CD14-positive monocyte (primary cell): ENCODE data around the gene CRACDL. TPM values are rescaled to one million over a fixed set of nuclear protein-coding genes. Genes with fewer than 3 reads are reported as not detected.
A peak's percentile ranks its signal among the peaks of the same experiment; 100 is the strongest.

Experiments
- DNase-seq, 3 donors: peaks; one replicate each; pipeline ENCODE4 v3.0.0-alpha.2; 2011 to 2022
- H2AFZ ChIP-seq: 2 replicates; pipeline ENCODE4 v1.6.0; 2012; ENCODE audit warnings: mild to moderate bottlenecking, low read depth, low read length, inconsistent platforms; ENCODE audit not compliant: insufficient read depth, poor library complexity, severe bottlenecking
- H3K27ac ChIP-seq, 2 donors: 1 replicate in 1 of 2; 2 replicates in 1 of 2; pipeline ENCODE4 v1.5.1; 2012 to 2013; ENCODE audit warnings: low read length in 2 of 2, control low read depth in 1 of 2, inconsistent platforms in 1 of 2, low read depth in 1 of 2, mild to moderate bottlenecking in 1 of 2
- H3K27me3 ChIP-seq, 2 donors: one replicate each; pipeline versions ENCODE4 v1.6.0 to v1.6.1; 2011 to 2013; ENCODE audit warnings: low read length in 2 of 2; ENCODE audit not compliant: control insufficient read depth in 2 of 2, insufficient read depth in 2 of 2
- H3K36me3 ChIP-seq, 2 donors: replicated peaks in 1 of 2; 1 replicate in 1 of 2; 2 replicates in 1 of 2; pipeline versions ENCODE4 v1.5.1 to v1.6.1; 2012 to 2013; ENCODE audit warnings: low read length in 2 of 2, control low read depth in 1 of 2, inconsistent platforms in 1 of 2, mild to moderate bottlenecking in 1 of 2; ENCODE audit not compliant: insufficient read depth in 2 of 2, control insufficient read depth in 1 of 2
- H3K4me1 ChIP-seq, 2 donors: 1 replicate in 1 of 2; 2 replicates in 1 of 2; pipeline versions ENCODE4 v1.5.1 to v1.6.1; 2012 to 2013; ENCODE audit warnings: low read length in 2 of 2, control low read depth in 1 of 2, inconsistent platforms in 1 of 2, mild to moderate bottlenecking in 1 of 2, moderate library complexity in 1 of 2; ENCODE audit not compliant: insufficient read depth in 2 of 2, control insufficient read depth in 1 of 2
- H3K4me2 ChIP-seq: replicated peaks from 2 replicates; pipeline ENCODE3; 2012; ENCODE audit warnings: low read length, moderate library complexity, mild to moderate bottlenecking; ENCODE audit not compliant: poor library complexity, severe bottlenecking; ENCODE audit errors: extremely low read depth
- H3K4me3 ChIP-seq, 3 experiments: fragments of 200-600 bp in 1 of 3; sonication (generic) in 1 of 3; replicated peaks in 1 of 3; 1 replicate in 2 of 3; 2 replicates in 1 of 3; pipeline ENCODE4 v1.5.1; 2011 to 2013; ENCODE audit warnings: low read length in 3 of 3, mild to moderate bottlenecking in 3 of 3, control low read depth in 2 of 3, low read depth in 2 of 3, inconsistent platforms in 1 of 3, moderate library complexity in 1 of 3
- H3K79me2 ChIP-seq: 2 replicates; pipeline ENCODE4 v1.6.0; 2012; ENCODE audit warnings: mild to moderate bottlenecking, control low read depth, inconsistent platforms, low read length, moderate library complexity; ENCODE audit not compliant: insufficient read depth
- H3K9ac ChIP-seq: 2 replicates; pipeline ENCODE4 v1.6.0; 2017; ENCODE audit warnings: low read length, mild to moderate bottlenecking; ENCODE audit not compliant: insufficient read depth, poor library complexity, severe bottlenecking
- H3K9me3 ChIP-seq, 2 donors: replicated peaks in 1 of 2; 1 replicate in 1 of 2; 2 replicates in 1 of 2; pipeline versions ENCODE4 v1.5.1 to v1.6.1; 2012 to 2013; ENCODE audit warnings: low read length in 2 of 2, control low read depth in 1 of 2; ENCODE audit not compliant: control insufficient read depth in 1 of 2, insufficient read depth in 1 of 2
- H4K20me1 ChIP-seq: 2 replicates; pipeline ENCODE4 v1.6.0; 2012; ENCODE audit warnings: mild to moderate bottlenecking, low read length, control low read depth, moderate library complexity; ENCODE audit not compliant: insufficient read depth
- H3K27ac Mint-ChIP-seq, 7 donors: one replicate each; pipeline ENCODE4 v1.8.0; 2020; ENCODE audit warnings: mild to moderate bottlenecking in 7 of 7, mixed read lengths in 7 of 7, moderate library complexity in 6 of 7, inconsistent platforms in 2 of 7
- H3K27me3 Mint-ChIP-seq, 3 donors: one replicate each; pipeline ENCODE4 v1.8.0; 2021 to 2022; ENCODE audit warnings: low read depth in 3 of 3, mild to moderate bottlenecking in 3 of 3, mixed read lengths in 3 of 3, moderate library complexity in 3 of 3, inconsistent platforms in 1 of 3
- H3K36me3 Mint-ChIP-seq, 2 donors: one replicate each; pipeline ENCODE4 v1.8.0; 2020; ENCODE audit warnings: mixed read lengths in 2 of 2, inconsistent platforms in 1 of 2, mild to moderate bottlenecking in 1 of 2
- H3K4me1 Mint-ChIP-seq: one replicate; pipeline ENCODE4 v1.8.0; 2020; ENCODE audit warnings: mild to moderate bottlenecking, mixed read lengths
- H3K4me3 Mint-ChIP-seq, 2 donors: one replicate each; pipeline ENCODE4 v1.8.0; 2020; ENCODE audit warnings: mild to moderate bottlenecking in 2 of 2, mixed read lengths in 2 of 2, moderate library complexity in 1 of 2
- H3K9me3 Mint-ChIP-seq, 7 donors: one replicate each; pipeline ENCODE4 v1.8.0; 2020 to 2022; ENCODE audit warnings: mixed read lengths in 7 of 7, mild to moderate bottlenecking in 6 of 7, moderate library complexity in 6 of 7, inconsistent platforms in 2 of 7
- CTCF ChIP-seq: fragments of 200-600 bp; IDR thresholded peaks from one replicate; pipeline ENCODE4 v1.8.0; 2022; ENCODE audit warnings: antibody characterized with exemption, mild to moderate bottlenecking
- WGBS: methylation state at CpG from one replicate; pipeline ENCODE4 v1.1.5; 2013; ENCODE audit warnings: missing lambda C conversion rate; ENCODE audit not compliant: insufficient coverage; 5-methylcytosine and 5-hydroxymethylcytosine counted together
- intact Hi-C, 2 donors: fragments of 100-400 bp; cut with micrococcal nuclease; formaldehyde crosslinking; loops; one replicate each; pipeline versions ENCODE4 v1.15.0 to v1.15.1; 2023
- polyA plus RNA-seq, 3 donors: library from polyadenylated mRNA; depleted of rRNA in 1 of 3; unstranded in 2 of 3; stranded (reverse) in 1 of 3; fragments of 300-500 nt in 2 of 3; fragments of >200 nt in 1 of 3; fragmentation: Illumina TruSeq in 2 of 3; gene quantifications; 1 replicate in 2 of 3; 2 replicates in 1 of 3; pipeline ENCODE4 v1.2.3, GENCODE V29; 2012 to 2021

The CRACDL gene
- polyA plus RNA-seq, 3 donors, result 0.12 to 0.35 (median 0.28) TPM

DNA sequence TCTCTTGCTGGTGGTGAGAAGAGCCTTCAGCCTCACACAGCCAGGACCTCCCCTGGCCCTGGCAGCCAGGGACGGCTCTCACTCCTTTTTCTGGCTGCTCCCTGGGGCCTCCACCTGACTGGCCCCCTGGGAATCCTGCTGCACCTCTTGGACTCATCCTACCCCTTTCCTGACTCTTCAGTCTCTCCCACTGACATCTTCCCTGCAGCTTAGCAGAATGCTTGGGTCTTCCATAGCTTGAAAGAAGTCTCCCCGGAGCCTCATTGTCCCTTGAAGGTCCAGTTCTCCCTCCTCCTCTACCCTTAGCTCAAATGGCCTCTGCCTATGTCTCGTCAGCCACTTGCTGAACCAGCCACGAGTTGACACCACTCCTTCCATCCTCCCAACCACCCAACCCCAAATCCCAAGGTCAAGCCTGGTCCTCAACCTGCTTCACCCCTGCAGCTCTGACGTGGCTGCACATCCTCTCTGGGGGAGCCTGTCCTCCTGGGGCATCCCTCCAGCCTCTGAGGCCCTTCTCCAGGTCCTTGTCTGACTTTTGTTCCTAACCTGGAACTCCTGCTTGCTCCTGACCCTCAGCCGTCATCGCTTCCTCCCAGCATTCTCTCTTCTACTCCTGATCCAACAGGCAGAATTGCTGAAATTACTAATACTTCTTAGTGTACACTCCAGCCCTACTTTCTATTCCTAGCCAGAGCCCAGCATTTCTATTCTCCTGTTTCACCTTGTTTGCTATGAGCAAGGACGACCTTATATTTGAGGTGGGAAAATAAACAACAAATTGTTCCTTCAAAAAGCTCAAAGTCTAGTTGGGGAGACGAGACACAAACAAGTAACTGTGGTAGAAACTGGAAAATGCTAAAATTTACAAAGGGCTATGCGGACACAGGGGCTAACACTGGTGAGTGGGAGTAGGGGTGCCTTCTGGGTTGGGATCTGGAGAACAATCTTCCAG lies 136.4 kb downstream of the CRACDL start:
- Mint-ChIP-seq H3K27me3 (peaks cover 0 to 6% (median 1%) of the 10 kb centered on the region in 3 donors), H3K4me1 (peaks cover 42% of the 10 kb centered on the region), H3K36me3 (peaks cover 0 to 16% of the 10 kb centered on the region in 2 donors), H3K27ac (no peak overlapping the region), H3K4me3 (no peak overlapping the region), H3K9me3 (no peaks in the 10 kb centered on the region)
- Histone ChIP-seq H3K27me3 (no peaks in the 10 kb centered on the region), H3K79me2 (no peaks in the 10 kb centered on the region), H3K9ac (no peak overlapping the region), H3K9me3 (no peaks in the 10 kb centered on the region), H3K4me2 (no peak overlapping the region), H4K20me1 (no peaks in the 10 kb centered on the region), H3K4me1 (peaks cover 23 to 29% of the 10 kb centered on the region in 2 donors), H3K36me3 (no peaks in the 10 kb centered on the region), H3K27ac (no peak overlapping the region), H3K4me3 (no peak overlapping the region), H2AFZ (no peak overlapping the region)
- no peak for TF ChIP-seq CTCF
- DNase-seq, result no peak
- WGBS, result 92% methylated on average over 8 of the region's 10 CpGs
- intact Hi-C loops, result no loop called here

DNA sequence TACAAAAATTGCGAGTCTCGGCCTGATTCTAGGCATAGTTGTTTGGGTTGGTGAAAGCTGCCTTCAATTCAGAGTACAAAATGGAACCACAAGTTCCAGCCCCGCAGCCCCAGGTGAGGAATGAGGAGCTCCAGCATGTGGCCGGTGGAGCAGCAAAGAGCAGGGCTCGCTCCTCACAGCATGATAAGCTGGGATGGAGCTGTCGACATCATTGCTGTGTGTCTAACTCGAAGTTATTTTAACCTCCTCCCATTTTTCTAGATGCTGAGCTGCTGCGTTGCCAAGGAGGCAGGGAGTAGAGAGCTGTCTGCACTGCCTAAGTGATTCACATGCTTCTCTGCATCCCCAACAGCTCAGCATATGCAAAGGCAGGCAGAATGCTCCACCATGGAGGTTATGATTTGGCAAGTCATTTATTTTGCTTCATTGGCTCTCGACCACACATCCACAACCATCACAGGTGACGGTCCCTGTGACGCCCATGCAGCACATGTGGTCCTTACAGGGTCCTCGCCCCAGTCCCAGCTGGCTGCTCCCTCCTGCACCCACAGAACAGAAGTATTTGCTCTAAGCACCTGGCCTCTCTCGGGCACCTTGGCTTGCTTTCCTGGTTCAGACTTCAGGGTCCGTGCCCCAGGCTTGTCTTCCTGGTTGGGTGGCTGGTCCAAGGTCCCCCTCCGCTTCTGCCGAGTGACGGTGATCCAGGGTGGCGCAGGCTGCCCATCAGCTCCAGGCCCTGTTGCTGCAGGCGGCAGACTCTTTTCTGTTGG lies 139.1 kb downstream of the CRACDL start:
- Histone ChIP-seq H3K9me3 (no peaks in the 10 kb centered on the region), H3K27me3 (no peaks in the 10 kb centered on the region), H3K4me3 (no peak overlapping the region), H3K4me1 (peaks cover 12 to 24% of the 10 kb centered on the region in 2 donors), H2AFZ (no peak overlapping the region), H3K36me3 (no peaks in the 10 kb centered on the region), H3K79me2 (no peaks in the 10 kb centered on the region), H4K20me1 (no peaks in the 10 kb centered on the region), H3K9ac (no peak overlapping the region), H3K27ac (no peak overlapping the region), H3K4me2 (no peak overlapping the region)
- no peak for DNase-seq
- TF ChIP-seq CTCF, result no peak
- peaks cover 0 to 6% (median 1%) of the 10 kb centered on the region in 3 donors for H3K27me3 Mint-ChIP-seq
- no peaks in the 10 kb centered on the region for H3K9me3 Mint-ChIP-seq
- no peak overlapping the region for H3K4me3 Mint-ChIP-seq
- H3K4me1 Mint-ChIP-seq, result peaks cover 37% of the 10 kb centered on the region
- peak overlapping the region in 1 of 7 donors; percentile 75 for H3K27ac Mint-ChIP-seq
- WGBS, result 97% methylated on average over 14 of the region's 19 CpGs
- peaks cover 3 to 26% of the 10 kb centered on the region in 2 donors for H3K36me3 Mint-ChIP-seq
- intact Hi-C loops, result no loop called here
